HG02763 (cell line): Measurements from ENCODE around the gene SPATA31D4.
A peak's percentile ranks its signal among the peaks of the same experiment; 100 is the strongest.

Experiments
- ATAC-seq: cut with Tn5 transposase; IDR thresholded peaks from one replicate; pipeline ENCODE4 v1.9.1; 2021; ENCODE audit warnings: mild to moderate bottlenecking, moderate library complexity; ENCODE audit not compliant: unreplicated experiment

SPATA31D4 gene

GRCh38 chr9:81964218-81965171, 36.3 kb downstream of the SPATA31D4 start:
- ATAC-seq: no peak

GRCh38 chr9:81968026-81968425, 39.8 kb downstream of the SPATA31D4 start:
- no peak for ATAC-seq

GRCh38 chr9:81969971-81970370, 41.7 kb downstream of the SPATA31D4 start:
- no peak for ATAC-seq

- ATAC-seq: no peak
Observed at GRCh38 chr9:81971727-81972126, 43.5 kb downstream of the SPATA31D4 start.

- ATAC-seq: no peak
Observed at GRCh38 chr9:81974764-81975163, 46.5 kb downstream of the SPATA31D4 start.

GRCh38 chr9:81976351-81976750, 48.1 kb downstream of the SPATA31D4 start:
- ATAC-seq: no peak

GRCh38 chr9:81979196-81979595, 51.0 kb downstream of the SPATA31D4 start:
- ATAC-seq: peak; percentile 72

- no peak for ATAC-seq
Observed at GRCh38 chr9:81980568-81980967, 52.3 kb downstream of the SPATA31D4 start.

GRCh38 chr9:81981883-81982282, 53.7 kb downstream of the SPATA31D4 start:
- no peak for ATAC-seq
